ENCODE results near the gene PIGQ.

Gene PIGQ

GRCh38 chr16:555528-556473 is 14.0 kb upstream of the PIGQ start:
- DNase-seq (ENCODE audit: low read depth in 2 of 2): no peak

GRCh38 chr16:556474-557173 is 13.1 kb upstream of the PIGQ start:
- no peak for DNase-seq (ENCODE audit: low read depth in 2 of 2)

GRCh38 chr16:557463-558297 is 12.1 kb upstream of the PIGQ start:
- DNase-seq (ENCODE audit: low read depth in 2 of 2): no peak

GRCh38 chr16:558298-559020 is 11.3 kb upstream of the PIGQ start:
- no peak for DNase-seq (ENCODE audit: low read depth in 2 of 2)

- no peak for DNase-seq (ENCODE audit: low read depth in 2 of 2)
These were observed 10.8 kb upstream of the PIGQ start for GRCh38 chr16:559021-559380.

- no peak for DNase-seq (ENCODE audit: low read depth in 2 of 2)
These were observed 10.2 kb upstream of the PIGQ start for GRCh38 chr16:559411-560203.

GRCh38 chr16:560204-560700 is 9.5 kb upstream of the PIGQ start, which contains the start of gene PRR35:
TSS of gene PRR35 (plus strand) at chr16:560394. CDS start at chr16:563295, 2,901 bp downstream.
- DNase-seq (ENCODE audit: low read depth in 2 of 2): no peak

- no peak for DNase-seq (ENCODE audit: low read depth in 2 of 2)
These were observed 8.9 kb upstream of the PIGQ start for GRCh38 chr16:560701-561412.

- no peak for DNase-seq (ENCODE audit: low read depth in 2 of 2)
These were observed 8.4 kb upstream of the PIGQ start for GRCh38 chr16:561413-561794.

- no peak for DNase-seq (ENCODE audit: low read depth in 2 of 2)
These were observed 7.5 kb upstream of the PIGQ start for GRCh38 chr16:561957-562938.

- no peak for DNase-seq (ENCODE audit: low read depth in 2 of 2)
These were observed 6.6 kb upstream of the PIGQ start for GRCh38 chr16:563072-563644.

GRCh38 chr16:564690-565418 is 4.9 kb upstream of the PIGQ start:
- DNase-seq (ENCODE audit: low read depth in 2 of 2): no peak

- DNase-seq (ENCODE audit: low read depth in 2 of 2): no peak
These were observed 4.1 kb upstream of the PIGQ start for GRCh38 chr16:565419-566330.

- peak in 1 of 2 donors; percentile 32 for DNase-seq (ENCODE audit: low read depth in 2 of 2)
These were observed 3.0 kb upstream of the PIGQ start, which contains the start of gene NHLRC4 for GRCh38 chr16:566475-567372. TSS of gene NHLRC4 (plus strand) at chr16:567005. CDS start at chr16:568048, 1,043 bp downstream.

All from stimulated activated CD8-positive, alpha-beta memory T cell treated with anti-CD3 and anti-CD28 coated beads, Interleukin-2, amount 100 ng/mL, for 48 hours (primary cell).